GM18951 (cell line): ENCODE measurements around the gene MAP1A.

ENCODE experiments used
- POLR2A ChIP-seq: IDR thresholded peaks from 4 replicates; pipeline ENCODE4 v1.6.1; 2011; ENCODE audit warnings: mild to moderate bottlenecking; ENCODE audit not compliant: insufficient read length, insufficient read depth; ENCODE audit errors: extremely low read depth
- in situ Hi-C: fragments of 300-500 bp; cut with MboI; formaldehyde crosslinking; loops from one replicate; pipeline ENCODE4 v1.12.0; 2022; ENCODE audit warnings: low sequenced_read_pairs, mixed read lengths, inconsistent platforms; ENCODE audit not compliant: unreplicated experiment

The MAP1A gene

DNA sequence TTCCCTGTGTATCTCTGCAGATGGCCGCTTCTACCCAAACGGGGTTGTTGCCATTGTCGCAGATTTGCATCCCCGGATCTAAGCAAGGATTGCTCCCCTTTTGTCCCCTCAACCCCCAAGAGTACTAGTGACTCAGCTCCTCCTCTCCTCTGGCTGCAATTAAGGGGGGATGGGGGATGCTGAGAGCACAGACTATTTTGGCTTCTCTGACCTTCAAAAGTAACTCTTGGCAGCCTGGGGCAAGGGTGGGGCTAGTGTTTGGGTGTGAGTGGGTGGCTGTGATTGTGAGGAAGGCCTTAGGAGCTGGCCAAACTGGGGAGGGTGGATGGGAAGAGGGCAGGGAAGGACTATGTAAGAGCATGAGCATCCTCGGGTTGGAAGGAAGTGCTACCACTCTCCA, 1.2 kb upstream of the MAP1A start:
- in situ Hi-C loops = no loop called here
- no peak for TF ChIP-seq POLR2A

DNA sequence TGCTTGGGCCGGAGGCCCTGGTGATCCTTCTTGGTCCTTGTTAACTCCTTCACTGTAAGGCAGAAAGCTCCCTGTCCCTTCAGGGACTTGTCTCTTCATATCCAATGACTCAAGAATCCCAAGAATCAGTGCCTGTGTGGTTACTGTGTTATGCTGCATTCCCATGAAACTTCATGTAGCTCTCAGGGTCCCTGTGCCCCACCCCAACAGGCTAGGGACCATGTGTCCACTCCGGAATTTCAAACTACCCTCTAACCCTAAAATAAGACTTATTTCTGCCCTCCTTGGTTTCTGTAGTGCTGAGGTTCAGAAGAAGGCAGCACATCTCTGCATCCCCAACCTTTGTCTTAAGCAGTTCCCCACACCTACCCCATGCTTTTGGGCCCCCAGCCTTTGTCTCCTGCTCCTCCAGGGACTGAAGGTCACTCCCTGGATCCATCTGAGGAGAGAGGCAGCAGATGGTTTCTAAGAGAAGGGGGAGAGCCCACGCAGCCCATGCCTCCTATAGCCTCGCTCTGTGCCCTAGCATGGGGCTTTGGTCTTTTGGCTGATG, 531 bp upstream of the MAP1A start:
- no peak for TF ChIP-seq POLR2A
- in situ Hi-C loops = no loop called here

DNA sequence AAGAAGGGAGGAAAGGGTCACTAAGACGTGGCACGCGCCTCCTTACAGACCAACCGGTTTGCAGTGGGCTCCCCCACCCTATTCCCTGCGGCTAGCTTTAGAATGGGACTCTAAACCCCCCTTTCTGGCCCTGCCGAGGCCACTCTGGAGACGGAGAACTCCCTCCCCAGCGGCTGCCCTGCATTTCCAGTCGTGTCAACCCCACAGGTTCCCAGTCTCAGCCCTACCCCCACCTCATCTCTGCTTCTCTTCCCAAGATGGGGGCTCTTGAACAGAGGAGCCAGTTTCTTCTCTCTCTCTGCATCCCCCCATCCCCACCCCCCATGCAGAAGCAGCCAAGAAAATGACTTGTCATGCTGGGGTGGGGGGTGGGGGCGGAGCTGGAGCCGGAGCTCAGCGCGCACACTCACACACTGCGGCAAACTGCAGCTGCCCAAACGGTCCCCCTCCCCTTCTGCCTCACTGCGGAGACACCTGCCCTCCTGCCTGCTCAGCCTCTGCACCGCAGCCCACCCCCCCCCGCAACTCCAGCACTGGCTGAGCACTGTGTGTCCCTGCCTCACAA, 871 bp downstream of the MAP1A start:
- in situ Hi-C loops = no loop called here
- no peak for TF ChIP-seq POLR2A

DNA sequence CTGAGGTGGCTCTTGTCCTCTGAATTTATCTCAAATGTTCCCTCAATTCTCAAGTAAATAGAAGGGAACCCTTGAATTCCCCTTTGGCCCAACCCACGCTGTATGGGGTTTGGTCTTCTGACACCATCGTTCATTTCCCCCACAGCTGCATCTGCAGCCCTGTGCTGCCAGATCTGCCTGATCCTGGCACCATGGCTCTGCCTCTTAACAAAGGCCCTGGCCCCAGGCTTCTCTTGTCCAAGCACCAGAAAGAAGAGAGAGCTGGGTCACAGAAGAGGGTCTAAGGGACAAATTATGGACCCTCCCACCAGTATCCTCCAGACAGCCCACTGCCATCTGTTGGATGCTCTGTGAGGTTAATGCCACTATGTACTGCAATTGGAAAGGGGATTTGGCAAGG, 1.8 kb downstream of the MAP1A start:
- in situ Hi-C loops = no loop called here
- TF ChIP-seq POLR2A = no peak

DNA sequence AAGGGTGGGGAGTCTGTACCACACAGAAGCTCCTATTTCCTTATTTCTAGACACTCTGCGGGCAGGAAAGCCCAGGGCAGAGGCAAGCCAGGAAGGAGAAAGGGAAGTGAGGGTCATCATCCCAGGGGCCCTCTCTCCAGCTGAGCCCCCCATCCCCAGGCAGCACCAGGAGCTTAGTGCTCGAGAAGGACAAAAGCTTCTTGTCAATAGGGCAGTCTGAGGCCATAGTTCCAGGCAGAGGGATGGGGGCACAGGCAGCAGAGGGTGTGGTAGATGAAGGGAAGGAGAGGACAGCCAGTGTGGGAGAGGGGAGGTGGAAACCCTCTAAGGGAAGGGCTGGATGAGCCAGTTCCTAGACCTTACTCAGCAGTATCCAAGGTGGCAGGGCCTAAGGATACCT, 2.7 kb downstream of the MAP1A start:
- in situ Hi-C loops = no loop called here
- TF ChIP-seq POLR2A = no peak

DNA sequence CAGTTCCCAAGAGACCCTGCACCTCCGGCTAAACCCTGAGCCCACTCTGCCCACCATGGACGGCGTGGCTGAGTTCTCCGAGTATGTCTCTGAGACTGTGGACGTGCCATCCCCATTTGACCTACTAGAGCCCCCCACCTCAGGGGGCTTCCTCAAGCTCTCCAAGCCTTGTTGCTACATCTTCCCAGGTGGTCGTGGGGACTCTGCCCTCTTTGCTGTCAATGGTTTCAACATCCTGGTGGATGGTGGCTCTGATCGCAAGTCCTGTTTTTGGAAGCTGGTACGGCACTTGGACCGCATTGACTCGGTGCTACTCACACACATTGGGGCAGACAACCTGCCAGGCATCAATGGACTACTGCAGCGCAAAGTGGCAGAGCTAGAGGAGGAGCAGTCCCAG, 4.0 kb downstream of the MAP1A start:
- no peak for TF ChIP-seq POLR2A
- in situ Hi-C loops = no loop called here

DNA sequence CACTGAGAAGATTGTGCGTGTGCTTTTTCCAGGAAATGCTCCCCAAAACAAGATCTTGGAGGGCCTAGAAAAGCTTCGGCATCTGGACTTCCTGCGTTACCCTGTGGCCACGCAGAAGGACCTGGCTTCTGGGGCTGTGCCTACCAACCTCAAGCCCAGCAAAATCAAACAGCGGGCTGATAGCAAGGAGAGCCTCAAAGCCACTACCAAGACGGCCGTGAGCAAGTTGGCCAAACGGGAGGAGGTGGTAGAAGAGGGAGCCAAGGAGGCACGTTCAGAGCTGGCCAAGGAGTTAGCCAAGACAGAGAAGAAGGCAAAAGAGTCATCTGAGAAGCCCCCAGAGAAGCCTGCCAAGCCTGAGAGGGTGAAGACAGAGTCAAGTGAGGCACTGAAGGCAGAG, 4.8 kb downstream of the MAP1A start:
- in situ Hi-C loops = no loop called here
- no peak for TF ChIP-seq POLR2A

DNA sequence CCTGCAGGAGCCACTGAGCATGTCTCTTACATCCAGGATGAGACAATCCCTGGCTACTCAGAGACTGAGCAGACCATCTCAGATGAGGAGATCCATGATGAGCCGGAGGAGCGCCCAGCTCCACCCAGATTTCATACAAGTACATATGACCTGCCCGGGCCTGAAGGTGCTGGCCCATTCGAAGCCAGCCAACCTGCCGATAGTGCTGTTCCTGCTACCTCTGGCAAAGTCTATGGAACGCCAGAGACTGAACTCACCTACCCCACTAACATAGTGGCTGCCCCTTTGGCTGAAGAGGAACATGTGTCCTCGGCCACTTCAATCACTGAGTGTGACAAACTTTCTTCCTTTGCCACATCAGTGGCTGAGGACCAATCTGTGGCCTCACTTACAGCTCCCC, 6.2 kb downstream of the MAP1A start:
- TF ChIP-seq POLR2A = no peak
- in situ Hi-C loops = no loop called here

DNA sequence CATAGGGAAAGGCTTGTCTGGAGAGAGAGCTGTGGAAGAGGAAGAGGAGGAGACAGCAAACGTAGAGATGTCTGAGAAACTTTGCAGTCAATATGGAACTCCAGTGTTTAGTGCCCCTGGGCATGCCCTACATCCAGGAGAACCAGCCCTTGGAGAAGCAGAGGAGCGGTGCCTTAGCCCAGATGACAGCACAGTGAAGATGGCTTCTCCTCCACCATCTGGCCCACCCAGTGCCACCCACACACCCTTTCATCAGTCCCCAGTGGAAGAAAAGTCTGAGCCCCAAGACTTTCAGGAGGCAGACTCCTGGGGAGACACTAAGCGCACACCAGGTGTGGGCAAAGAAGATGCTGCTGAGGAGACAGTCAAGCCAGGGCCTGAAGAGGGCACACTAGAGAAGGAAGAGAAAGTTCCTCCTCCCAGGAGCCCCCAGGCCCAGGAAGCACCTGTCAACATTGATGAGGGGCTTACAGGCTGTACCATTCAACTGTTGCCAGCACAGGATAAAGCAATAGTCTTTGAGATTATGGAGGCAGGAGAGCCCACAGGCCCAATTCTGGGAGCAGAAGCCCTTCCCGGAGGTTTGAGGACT, 6.9 kb downstream of the MAP1A start:
- no peak for TF ChIP-seq POLR2A
- in situ Hi-C loops = no loop called here

DNA sequence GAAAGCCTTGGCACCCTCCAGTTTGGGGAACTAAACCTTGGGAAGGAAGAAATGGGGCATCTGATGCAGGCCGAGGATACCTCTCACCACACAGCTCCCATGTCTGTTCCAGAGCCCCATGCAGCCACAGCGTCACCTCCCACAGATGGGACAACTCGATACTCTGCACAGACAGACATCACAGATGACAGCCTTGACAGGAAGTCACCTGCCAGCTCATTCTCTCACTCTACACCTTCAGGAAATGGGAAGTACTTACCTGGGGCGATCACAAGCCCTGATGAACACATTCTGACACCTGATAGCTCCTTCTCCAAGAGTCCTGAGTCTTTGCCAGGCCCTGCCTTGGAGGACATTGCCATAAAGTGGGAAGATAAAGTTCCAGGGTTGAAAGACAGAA, 7.7 kb downstream of the MAP1A start:
- TF ChIP-seq POLR2A = no peak
- in situ Hi-C loops = no loop called here

DNA sequence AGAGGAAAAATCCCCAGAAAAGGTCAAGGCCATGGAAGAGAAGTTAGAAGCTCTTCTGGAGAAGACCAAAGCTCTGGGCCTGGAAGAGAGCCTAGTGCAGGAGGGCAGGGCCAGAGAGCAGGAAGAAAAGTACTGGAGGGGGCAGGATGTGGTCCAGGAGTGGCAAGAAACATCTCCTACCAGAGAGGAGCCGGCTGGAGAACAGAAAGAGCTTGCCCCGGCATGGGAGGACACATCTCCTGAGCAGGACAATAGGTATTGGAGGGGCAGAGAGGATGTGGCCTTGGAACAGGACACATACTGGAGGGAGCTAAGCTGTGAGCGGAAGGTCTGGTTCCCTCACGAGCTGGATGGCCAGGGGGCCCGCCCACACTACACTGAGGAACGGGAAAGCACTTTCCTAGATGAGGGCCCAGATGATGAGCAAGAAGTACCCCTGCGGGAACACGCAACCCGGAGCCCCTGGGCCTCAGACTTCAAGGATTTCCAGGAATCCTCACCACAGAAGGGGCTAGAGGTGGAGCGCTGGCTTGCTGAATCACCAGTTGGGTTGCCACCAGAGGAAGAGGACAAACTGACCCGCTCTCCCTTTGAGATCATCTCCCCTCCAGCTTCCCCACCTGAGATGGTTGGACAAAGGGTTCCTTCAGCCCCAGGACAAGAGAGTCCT, 9.0 kb downstream of the MAP1A start:
- no peak for TF ChIP-seq POLR2A
- in situ Hi-C loops = no loop called here

DNA sequence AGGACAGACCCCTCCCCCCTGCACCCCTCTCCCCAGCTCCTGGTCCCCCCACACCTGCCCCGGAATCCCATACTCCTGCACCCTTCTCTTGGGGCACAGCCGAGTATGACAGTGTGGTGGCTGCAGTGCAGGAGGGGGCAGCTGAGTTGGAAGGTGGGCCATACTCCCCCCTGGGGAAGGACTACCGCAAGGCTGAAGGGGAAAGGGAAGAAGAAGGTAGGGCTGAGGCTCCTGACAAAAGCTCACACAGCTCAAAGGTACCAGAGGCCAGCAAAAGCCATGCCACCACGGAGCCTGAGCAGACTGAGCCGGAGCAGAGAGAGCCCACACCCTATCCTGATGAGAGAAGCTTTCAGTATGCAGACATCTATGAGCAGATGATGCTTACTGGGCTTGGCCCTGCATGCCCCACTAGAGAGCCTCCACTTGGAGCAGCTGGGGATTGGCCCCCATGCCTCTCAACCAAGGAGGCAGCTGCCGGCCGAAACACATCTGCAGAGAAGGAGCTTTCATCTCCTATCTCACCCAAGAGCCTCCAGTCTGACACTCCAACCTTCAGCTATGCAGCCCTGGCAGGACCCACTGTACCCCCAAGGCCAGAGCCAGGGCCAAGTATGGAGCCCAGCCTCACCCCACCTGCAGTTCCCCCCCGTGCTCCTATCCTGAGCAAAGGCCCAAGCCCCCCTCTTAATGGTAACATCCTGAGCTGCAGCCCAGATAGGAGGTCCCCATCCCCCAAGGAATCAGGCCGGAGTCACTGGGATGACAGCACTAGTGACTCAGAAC, 9.8 kb downstream of the MAP1A start:
- in situ Hi-C loops = no loop called here
- TF ChIP-seq POLR2A = no peak

DNA sequence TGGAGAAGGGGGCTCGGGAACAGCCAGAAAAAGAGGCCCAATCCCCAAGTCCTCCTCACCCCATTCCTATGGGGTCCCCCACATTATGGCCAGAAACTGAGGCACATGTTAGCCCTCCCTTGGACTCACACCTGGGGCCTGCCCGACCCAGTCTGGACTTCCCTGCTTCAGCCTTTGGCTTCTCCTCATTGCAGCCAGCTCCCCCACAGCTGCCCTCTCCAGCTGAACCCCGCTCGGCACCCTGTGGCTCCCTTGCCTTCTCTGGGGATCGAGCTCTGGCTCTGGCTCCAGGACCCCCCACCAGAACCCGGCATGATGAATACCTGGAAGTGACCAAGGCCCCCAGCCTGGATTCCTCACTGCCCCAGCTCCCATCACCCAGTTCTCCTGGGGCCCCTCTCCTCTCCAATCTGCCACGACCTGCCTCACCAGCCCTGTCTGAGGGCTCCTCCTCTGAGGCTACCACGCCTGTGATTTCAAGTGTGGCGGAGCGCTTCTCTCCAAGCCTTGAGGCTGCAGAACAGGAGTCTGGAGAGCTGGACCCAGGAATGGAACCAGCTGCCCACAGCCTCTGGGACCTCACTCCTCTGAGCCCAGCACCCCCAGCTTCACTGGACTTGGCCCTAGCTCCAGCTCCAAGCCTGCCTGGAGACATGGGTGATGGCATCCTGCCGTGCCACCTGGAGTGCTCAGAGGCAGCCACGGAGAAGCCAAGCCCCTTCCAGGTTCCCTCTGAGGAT, 10.6 kb downstream of the MAP1A start:
- in situ Hi-C loops = no loop called here
- no peak for TF ChIP-seq POLR2A

DNA sequence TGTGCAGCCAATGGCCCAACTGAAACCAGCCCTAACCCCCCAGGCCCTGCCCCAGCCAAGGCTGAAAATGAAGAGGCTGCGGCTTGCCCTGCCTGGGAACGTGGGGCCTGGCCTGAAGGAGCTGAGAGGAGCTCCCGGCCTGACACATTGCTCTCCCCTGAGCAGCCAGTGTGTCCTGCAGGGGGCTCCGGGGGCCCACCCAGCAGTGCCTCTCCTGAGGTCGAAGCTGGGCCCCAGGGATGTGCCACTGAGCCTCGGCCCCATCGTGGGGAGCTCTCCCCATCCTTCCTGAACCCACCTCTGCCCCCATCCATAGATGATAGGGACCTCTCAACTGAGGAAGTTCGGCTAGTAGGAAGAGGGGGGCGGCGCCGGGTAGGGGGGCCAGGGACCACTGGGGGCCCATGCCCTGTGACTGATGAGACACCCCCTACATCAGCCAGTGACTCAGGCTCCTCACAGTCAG, 11.2 kb downstream of the MAP1A start:
- in situ Hi-C loops = no loop called here
- no peak for TF ChIP-seq POLR2A
